ENCODE measurements around the gene IGSF5. TPM values are rescaled to one million over a fixed set of nuclear protein-coding genes. Genes with fewer than 3 reads are reported as not detected.
"Not testable (repeated sequence)": the region's sequence is repeated elsewhere in the genome, so short reads cannot be mapped to it uniquely, and the experiment has no call there.

Gene IGSF5
- total RNA-seq (under 1 TPM in 1 of 2 donors, not detected in 1; 0.08 TPM), polyA plus RNA-seq (under 1 TPM in 1 of 2 donors, not detected in 1; 0.03 TPM)

DNA sequence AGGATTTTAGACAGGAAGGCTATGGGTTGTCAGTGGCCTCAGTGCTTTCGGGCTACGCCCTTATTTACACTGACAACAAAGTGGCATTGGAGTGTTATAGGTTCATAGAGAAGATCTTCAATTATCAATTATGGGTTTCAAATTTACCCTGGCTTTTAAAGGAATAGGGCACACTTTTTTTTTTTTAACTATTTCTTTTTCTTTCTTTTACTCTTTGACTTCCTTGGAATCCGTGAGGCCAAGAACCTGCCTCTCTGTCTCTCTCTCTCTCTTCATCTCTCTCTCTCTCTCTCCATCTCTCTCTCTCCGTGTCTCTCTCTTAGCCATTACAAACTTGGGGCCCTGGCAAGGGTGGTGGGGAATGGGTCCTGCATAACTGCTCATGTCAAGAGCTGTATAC lies at the start of gene IGSF5:
Gene IGSF5 (plus strand): TSS at position 301 of the 400 bp plus-strand sequence. CDS start 327 bp downstream, outside the sequence.
- not testable (repeated sequence) for H3K9me3 ChIP-seq (ENCODE audit: control insufficient read depth in 4 of 4, low read length in 3 of 4); H3K36me3 ChIP-seq (ENCODE audit: control insufficient read depth in 4 of 4, insufficient read depth in 3 of 4, low read depth in 1 of 4, low read length in 3 of 4); H3K4me3 ChIP-seq (ENCODE audit: low read depth in 1 of 3, low read length in 3 of 3); H3K4me1 ChIP-seq (ENCODE audit: control insufficient read depth in 4 of 4, insufficient read depth in 4 of 4, low read length in 3 of 4); H3K9ac ChIP-seq (ENCODE audit: low read depth in 1 of 2, low read length in 2 of 2); H3K27me3 ChIP-seq (ENCODE audit: control insufficient read depth in 4 of 4, insufficient read depth in 4 of 4, low read length in 3 of 4); H3K27ac ChIP-seq (ENCODE audit: low read depth in 1 of 2, low read length in 2 of 2); DNase-seq (ENCODE audit: low spot score)
- WGBS: 81% methylated on average over 4 of the region's 4 CpGs

GRCh38 chr21:39696196-39696595 lies 48.8 kb upstream of the IGSF5 start:
- TF ChIP-seq JUND (IDR thresholded peaks at IDR 0.05) (no peak), GABPA (IDR thresholded peaks at IDR 0.05 in 1 of 2, conservative IDR thresholded peaks at IDR 0.05 in 1 of 2) (no peak), YY1 (IDR thresholded peaks at IDR 0.05) (no peak), SP1 (IDR thresholded peaks at IDR 0.05) (no peak), HNF4A (conservative IDR thresholded peaks at IDR 0.05) (no peak), ATF3 (IDR thresholded peaks at IDR 0.05) (no peak), RAD21 (IDR thresholded peaks at IDR 0.05) (no peak), FOXA2 (IDR thresholded peaks at IDR 0.05) (no peak), TAF1 (conservative IDR thresholded peaks at IDR 0.05) (no peak), NR2F2 (IDR thresholded peaks at IDR 0.05) (no peak), FOXA1 (IDR thresholded peaks at IDR 0.05) (no peak), HNF4G (IDR thresholded peaks at IDR 0.05) (no peak), EGR1 (IDR thresholded peaks at IDR 0.05; ENCODE audit: low read depth in 2 of 2) (no peak), REST (IDR thresholded peaks at IDR 0.05) (no peak), RXRA (IDR thresholded peaks at IDR 0.05) (no peak)
- TF ChIP-seq, protein P1, sequence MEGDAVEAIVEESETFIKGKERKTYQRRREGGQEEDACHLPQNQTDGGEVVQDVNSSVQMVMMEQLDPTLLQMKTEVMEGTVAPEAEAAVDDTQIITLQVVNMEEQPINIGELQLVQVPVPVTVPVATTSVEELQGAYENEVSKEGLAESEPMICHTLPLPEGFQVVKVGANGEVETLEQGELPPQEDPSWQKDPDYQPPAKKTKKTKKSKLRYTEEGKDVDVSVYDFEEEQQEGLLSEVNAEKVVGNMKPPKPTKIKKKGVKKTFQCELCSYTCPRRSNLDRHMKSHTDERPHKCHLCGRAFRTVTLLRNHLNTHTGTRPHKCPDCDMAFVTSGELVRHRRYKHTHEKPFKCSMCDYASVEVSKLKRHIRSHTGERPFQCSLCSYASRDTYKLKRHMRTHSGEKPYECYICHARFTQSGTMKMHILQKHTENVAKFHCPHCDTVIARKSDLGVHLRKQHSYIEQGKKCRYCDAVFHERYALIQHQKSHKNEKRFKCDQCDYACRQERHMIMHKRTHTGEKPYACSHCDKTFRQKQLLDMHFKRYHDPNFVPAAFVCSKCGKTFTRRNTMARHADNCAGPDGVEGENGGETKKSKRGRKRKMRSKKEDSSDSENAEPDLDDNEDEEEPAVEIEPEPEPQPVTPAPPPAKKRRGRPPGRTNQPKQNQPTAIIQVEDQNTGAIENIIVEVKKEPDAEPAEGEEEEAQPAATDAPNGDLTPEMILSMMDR (IDR thresholded peaks at IDR 0.05; ENCODE audit: low read depth, low read length, missing input control): no peak
- TF ChIP-seq, protein P2, sequence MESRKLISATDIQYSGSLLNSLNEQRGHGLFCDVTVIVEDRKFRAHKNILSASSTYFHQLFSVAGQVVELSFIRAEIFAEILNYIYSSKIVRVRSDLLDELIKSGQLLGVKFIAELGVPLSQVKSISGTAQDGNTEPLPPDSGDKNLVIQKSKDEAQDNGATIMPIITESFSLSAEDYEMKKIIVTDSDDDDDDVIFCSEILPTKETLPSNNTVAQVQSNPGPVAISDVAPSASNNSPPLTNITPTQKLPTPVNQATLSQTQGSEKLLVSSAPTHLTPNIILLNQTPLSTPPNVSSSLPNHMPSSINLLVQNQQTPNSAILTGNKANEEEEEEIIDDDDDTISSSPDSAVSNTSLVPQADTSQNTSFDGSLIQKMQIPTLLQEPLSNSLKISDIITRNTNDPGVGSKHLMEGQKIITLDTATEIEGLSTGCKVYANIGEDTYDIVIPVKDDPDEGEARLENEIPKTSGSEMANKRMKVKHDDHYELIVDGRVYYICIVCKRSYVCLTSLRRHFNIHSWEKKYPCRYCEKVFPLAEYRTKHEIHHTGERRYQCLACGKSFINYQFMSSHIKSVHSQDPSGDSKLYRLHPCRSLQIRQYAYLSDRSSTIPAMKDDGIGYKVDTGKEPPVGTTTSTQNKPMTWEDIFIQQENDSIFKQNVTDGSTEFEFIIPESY (IDR thresholded peaks at IDR 0.05): no peak
- TF ChIP-seq, protein P3, sequence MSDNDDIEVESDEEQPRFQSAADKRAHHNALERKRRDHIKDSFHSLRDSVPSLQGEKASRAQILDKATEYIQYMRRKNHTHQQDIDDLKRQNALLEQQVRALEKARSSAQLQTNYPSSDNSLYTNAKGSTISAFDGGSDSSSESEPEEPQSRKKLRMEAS (IDR thresholded peaks at IDR 0.05): no peak
- H3K4me3 ChIP-seq (ENCODE audit: low read depth in 1 of 3, low read length in 3 of 3): no peak overlapping the region
- H3K27me3 ChIP-seq (ENCODE audit: control insufficient read depth in 4 of 4, insufficient read depth in 4 of 4, low read length in 3 of 4): peaks cover 0 to 16% (median 0%) of the 10 kb centered on the region in 4 donors
- no peaks in the 10 kb centered on the region for H3K4me1 ChIP-seq (ENCODE audit: control insufficient read depth in 4 of 4, insufficient read depth in 4 of 4, low read length in 3 of 4)
- WGBS: 83% methylated on average over 7 of the region's 7 CpGs
- no peaks in the 10 kb centered on the region for H3K36me3 ChIP-seq (ENCODE audit: control insufficient read depth in 4 of 4, insufficient read depth in 3 of 4, low read depth in 1 of 4, low read length in 3 of 4)
- no peak overlapping the region for H3K9ac ChIP-seq (ENCODE audit: low read depth in 1 of 2, low read length in 2 of 2)
- no peak overlapping the region for H3K27ac ChIP-seq (ENCODE audit: low read depth in 1 of 2, low read length in 2 of 2)
- DNase-seq (ENCODE audit: low spot score): no peak
- H3K9me3 ChIP-seq (ENCODE audit: control insufficient read depth in 4 of 4, low read length in 3 of 4): no peaks in the 10 kb centered on the region
